Small intestine (tissue), 7 donors: ENCODE results near the gene MPDZ. TPM values are rescaled to one million over a fixed set of nuclear protein-coding genes. Genes with fewer than 3 reads are reported as not detected.

Experiments used
- DNase-seq, 2 donors: peaks; one replicate each; pipeline versions ENCODE4 v3.0.0 to v3.0.0-alpha.2; 2013
- FAIRE-seq: peaks from 2 replicates; lab custom pipeline; 2012; peaks lifted over from hg19 to GRCh38; lab: Jason Lieb, UNC
- H3K27ac ChIP-seq, 3 donors: one replicate each; pipeline ENCODE4 v1.5.1; 2013; ENCODE audit warnings: low read length in 2 of 3, mild to moderate bottlenecking in 2 of 3, control low read depth in 1 of 3, inconsistent platforms in 1 of 3, low read depth in 1 of 3, moderate library complexity in 1 of 3
- H3K27me3 ChIP-seq, 3 donors: one replicate each; pipeline ENCODE4 v1.6.1; 2013; ENCODE audit warnings: low read length in 3 of 3, inconsistent platforms in 1 of 3; ENCODE audit not compliant: control insufficient read depth in 3 of 3, insufficient read depth in 3 of 3
- H3K36me3 ChIP-seq, 3 donors: one replicate each; pipeline ENCODE4 v1.6.1; 2013; ENCODE audit warnings: low read length in 3 of 3, inconsistent platforms in 1 of 3, low read depth in 1 of 3, mild to moderate bottlenecking in 1 of 3, moderate library complexity in 1 of 3; ENCODE audit not compliant: control insufficient read depth in 3 of 3, insufficient read depth in 2 of 3
- H3K4me1 ChIP-seq, 3 donors: one replicate each; pipeline ENCODE4 v1.6.1; 2013; ENCODE audit warnings: low read length in 2 of 3, inconsistent platforms in 1 of 3, low read depth in 1 of 3, mild to moderate bottlenecking in 1 of 3, moderate library complexity in 1 of 3; ENCODE audit not compliant: control insufficient read depth in 3 of 3, insufficient read depth in 2 of 3
- H3K4me3 ChIP-seq, 3 donors: one replicate each; pipeline ENCODE4 v1.5.1; 2013; ENCODE audit warnings: low read length in 3 of 3, control low read depth in 1 of 3, inconsistent platforms in 1 of 3, low read depth in 1 of 3, mild to moderate bottlenecking in 1 of 3, moderate library complexity in 1 of 3
- H3K9me3 ChIP-seq, 2 donors: one replicate each; pipeline ENCODE4 v1.6.1; 2013; ENCODE audit warnings: low read depth in 1 of 2, low read length in 1 of 2; ENCODE audit not compliant: control insufficient read depth in 2 of 2, insufficient read depth in 1 of 2
- WGBS, 3 donors: extraction: QIAGEN DNeasy Blood & Tissue Kit; methylation state at CpG; one replicate each; pipeline ENCODE4 v1.1.7; 2013; 5-methylcytosine and 5-hydroxymethylcytosine counted together
- polyA plus RNA-seq, 4 donors: library from polyadenylated mRNA; stranded (reverse) in 3 of 4; unstranded in 1 of 4; fragments of 200-250 nt in 3 of 4; fragments of 120-200 nt in 1 of 4; gene quantifications; one replicate each; pipeline versions ENCODE4 v1.2.1 to v1.2.3, GENCODE V29; 2013
- donor health status: healthy with polysubstance abuse.
- donor health status: control.
- donor health status: control.
- donor health status: Bipolar disorder and iron deficiency.
- donor health status: healthy.

Gene MPDZ
- polyA plus RNA-seq, 4 donors = 0.67 to 27.4 (median 5.9) TPM

DNA sequence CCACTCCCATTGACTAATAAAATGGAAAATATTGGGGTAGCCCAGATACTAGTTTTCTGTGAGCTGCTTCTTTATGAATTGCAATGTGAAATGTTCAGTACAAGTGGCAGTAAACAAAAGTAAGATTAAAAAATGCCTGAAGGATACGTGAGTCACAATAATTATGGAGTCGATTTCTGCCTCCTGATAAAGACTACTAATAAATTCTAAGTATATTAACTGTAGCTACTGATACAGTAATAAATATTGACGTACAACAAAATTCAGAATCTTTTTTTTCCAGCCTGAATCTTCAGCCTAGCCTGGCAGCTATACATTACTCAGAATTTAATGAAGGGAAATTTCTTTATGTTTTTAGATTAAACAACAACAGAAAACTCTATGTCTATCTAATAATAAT, 218.1 kb downstream of the MPDZ start:
- FAIRE-seq (no peak), DNase-seq (no peak)
- no peak overlapping the region for H3K4me3 ChIP-seq
- WGBS, 3 donors = 54 to 76% (median 57%) methylated on average over 3 of the region's 3 CpGs
- no peaks in the 10 kb centered on the region for H3K36me3 ChIP-seq
- H3K4me1 ChIP-seq = no peaks in the 10 kb centered on the region
- no peaks in the 10 kb centered on the region for H3K9me3 ChIP-seq
- H3K27ac ChIP-seq = no peak overlapping the region
- H3K27me3 ChIP-seq = no peaks in the 10 kb centered on the region
